GM12878 (cell line): ENCODE measurements around the gene FRYL. TPM values are rescaled to one million over a fixed set of nuclear protein-coding genes. Genes with fewer than 3 reads are reported as not detected.

ENCODE experiments used
- ATAC-seq: fragments of 200-7000 bp; cut with Tn5 transposase; 3 replicates; pipeline ENCODE4 v1.9.1; 2020; ENCODE audit warnings: mild to moderate bottlenecking, moderate library complexity
- BruUV-seq: library from RNA; stranded (reverse); fragments of 400-500 nt; replicated peaks from 2 replicates; lab custom pipeline; 2021; lab: Mats Ljungman, UMichigan
- CTCF ChIA-PET: fragments of 300-600 bp; sonication (Branson Sonifier 250); formaldehyde crosslinking; extraction: SDS; loops from one replicate; lab custom pipeline; 2021; ENCODE audit warnings: inconsistent platforms; lab: Yijun Ruan, JAX
- POLR2A ChIA-PET: fragments of 350-600 bp; formaldehyde crosslinking; extraction: SDS; loops from one replicate; lab custom pipeline; 2021; ENCODE audit warnings: inconsistent platforms; lab: Charles Lee
- RAD21 ChIA-PET: fragments of 300-600 bp; sonication (Branson Sonifier 250); formaldehyde crosslinking; loops from one replicate; lab custom pipeline; 2023; ENCODE audit warnings: antibody characterized with exemption; ENCODE audit not compliant: unreplicated experiment; lab: Charles Lee
- SMC1A ChIA-PET: fragments of 300-600 bp; sonication (Branson Sonifier 250); formaldehyde crosslinking; loops from one replicate; lab custom pipeline; 2023; ENCODE audit not compliant: unreplicated experiment, uncharacterized antibody; lab: Charles Lee
- DNase-seq: peaks from one replicate; pipeline ENCODE4 v3.0.0-alpha.2; 2011; ENCODE audit warnings: low read depth, low spot score
- FAIRE-seq: peaks from 3 replicates; lab custom pipeline; 2011; peaks lifted over from hg19 to GRCh38; lab: Jason Lieb, UNC
- H2AFZ ChIP-seq: 2 replicates; pipeline ENCODE4 v1.6.0; 2011; ENCODE audit warnings: low read depth, low read length, control low read depth; ENCODE audit not compliant: control insufficient read depth
- H3K27ac ChIP-seq: 2 replicates; pipeline ENCODE4 v1.5.1; 2011; ENCODE audit warnings: control low read depth; ENCODE audit not compliant: control insufficient read depth, insufficient read depth
- H3K27me3 ChIP-seq, 2 experiments: replicated peaks in 1 of 2; 2 replicates each; pipeline versions ENCODE4 v1.6.0 to v1.6.1; 2011; ENCODE audit warnings: low read length in 1 of 2; ENCODE audit not compliant: control insufficient read depth in 2 of 2, insufficient read depth in 2 of 2
- H3K36me3 ChIP-seq, 2 experiments: 2 replicates each; pipeline ENCODE4 v1.5.1; 2011; ENCODE audit warnings: low read length in 1 of 2; ENCODE audit not compliant: control insufficient read depth in 2 of 2, insufficient read depth in 2 of 2
- H3K4me1 ChIP-seq: 2 replicates; pipeline ENCODE4 v1.6.1; 2011; ENCODE audit warnings: mild to moderate bottlenecking, low read length, moderate library complexity, mixed read lengths; ENCODE audit not compliant: control insufficient read depth, insufficient read depth
- H3K4me2 ChIP-seq: 2 replicates; pipeline ENCODE4 v1.6.0; 2011; ENCODE audit warnings: control low read depth; ENCODE audit not compliant: control insufficient read depth, insufficient read depth
- H3K4me3 ChIP-seq: fragments of 200-600 bp; sonication (generic); 2 replicates; pipeline ENCODE4 v1.5.1; 2016
- H3K79me2 ChIP-seq: 2 replicates; pipeline ENCODE4 v1.6.0; 2011; ENCODE audit warnings: low read length; ENCODE audit not compliant: control insufficient read depth, insufficient read depth
- H3K9ac ChIP-seq: 2 replicates; pipeline ENCODE4 v1.8.0; 2011; ENCODE audit warnings: low read length, control low read depth, mixed read lengths; ENCODE audit not compliant: control insufficient read depth, insufficient read depth
- H3K9me3 ChIP-seq: replicated peaks from 3 replicates; pipeline ENCODE4 v1.5.1; 2011; ENCODE audit warnings: mild to moderate bottlenecking, low read length; ENCODE audit not compliant: control insufficient read depth, insufficient read depth
- H4K20me1 ChIP-seq: 2 replicates; pipeline ENCODE4 v1.6.0; 2011; ENCODE audit not compliant: control insufficient read depth, insufficient read depth
- CEBPB ChIP-seq, 2 experiments: fragments of 150-350 bp in 1 of 2; IDR thresholded peaks; 2 replicates each; pipeline ENCODE4 v1.6.1; 2012 to 2014; ENCODE audit warnings: low read depth in 2 of 2, low read length in 2 of 2, borderline replicate concordance in 1 of 2, inconsistent platforms in 1 of 2
- JUNB ChIP-seq: IDR thresholded peaks from 2 replicates; pipeline ENCODE4 v1.6.1; 2016; ENCODE audit warnings: antibody characterized with exemption, mild to moderate bottlenecking
- MAX ChIP-seq: IDR thresholded peaks from 2 replicates; pipeline ENCODE4 v1.6.1; 2012; ENCODE audit warnings: low read depth, low read length, improper control_type of control experiment
- MYC ChIP-seq: IDR thresholded peaks from 2 replicates; pipeline ENCODE4 v1.6.1; 2011; ENCODE audit warnings: mild to moderate bottlenecking, low read length, moderate library complexity, inconsistent platforms; ENCODE audit not compliant: insufficient read depth, insufficient replicate concordance, insufficient read length, severe bottlenecking
- NFYB ChIP-seq: IDR thresholded peaks from 2 replicates; pipeline ENCODE4 v1.6.1; 2011; ENCODE audit warnings: low read depth, mild to moderate bottlenecking, low read length, improper control_type of control experiment, moderate library complexity; ENCODE audit not compliant: insufficient read depth
- RUNX3 ChIP-seq: IDR thresholded peaks from 2 replicates; pipeline ENCODE4 v1.6.1; 2012; ENCODE audit warnings: low read length, inconsistent platforms
- WGBS: methylation state at CpG from one replicate; pipeline ENCODE4 v1.1.6; 2016; ENCODE audit warnings: low lambda C conversion rate; ENCODE audit not compliant: insufficient replicate concordance, insufficient coverage; ENCODE audit errors: missing lambda C conversion rate; 5-methylcytosine and 5-hydroxymethylcytosine counted together
- in situ Hi-C: fragments of 300-500 bp; cut with MboI; formaldehyde crosslinking; loops from 9 replicates; pipeline ENCODE4 v1.14.3; 2018; ENCODE audit warnings: mixed read lengths
- intact Hi-C: fragments of 100-400 bp; cut with micrococcal nuclease; formaldehyde crosslinking; loops from one replicate; pipeline ENCODE4 v1.14.2; 2022; ENCODE audit not compliant: unreplicated experiment
- polyA plus RNA-seq, 11 experiments: library from polyadenylated mRNA; depleted of rRNA in 4 of 11; unstranded in 6 of 11; stranded (reverse) in 5 of 11; fragments of >200 nt; fragmentation: Nextera tagmentation in 4 of 11; fragmentation: Illumina TruSeq in 1 of 11; extraction: Ambion mirVana in 4 of 11; extraction: Trizol in 1 of 11; gene quantifications; 1 replicate in 1 of 11; 2 replicates in 10 of 11; pipeline versions ENCODE4 v1.2.1 to v1.2.3, GENCODE V29; 2011 to 2016; ENCODE audit warnings: inconsistent platforms in 2 of 11, missing spikeins in 2 of 11, low read depth in 1 of 11
- total RNA-seq, 4 experiments: library from RNA; depleted of rRNA in 3 of 4; stranded (reverse); fragments of >200 nt in 3 of 4; fragmentation: Illumina TruSeq in 1 of 4; extraction: Trizol in 1 of 4; gene quantifications; 2 replicates each; pipeline versions ENCODE4 v1.2.1 to v1.2.3, GENCODE V29; 2013 to 2021

The FRYL gene
- total and polyA plus RNA-seq, 10 of the 15 experiments (the other 5 are each of a cell fraction or from before 2014, with no cell fraction given) = 10.3 to 50.6 (median 28.7) TPM

- intact Hi-C loops (no loop called here), in situ Hi-C loops (no loop called here)
- SMC1A ChIA-PET = interaction anchor here (0.7 to 1.7 kb wide), 6 partner anchors 8 to 336 kb away, joined by 3 to 5 read pairs (median 4); no protein-coding TSS in a partner anchor
- CTCF ChIA-PET = interaction anchor here (0.6 to 1.8 kb wide), 6 partner anchors 8 to 531 kb away, joined by 3 to 5 read pairs (median 4); no protein-coding TSS in a partner anchor
- BruUV-seq = no TSS peak
- TF ChIP-seq JUNB = peak; percentile 34; the same call in 1 of the 2 replicates
- no peak for TF ChIP-seq MAX
- no peak for TF ChIP-seq MYC
- TF ChIP-seq NFYB = no peak
- TF ChIP-seq CEBPB (IDR thresholded peaks at IDR 0.05; ENCODE audit: borderline replicate concordance in 1 of 2, low read depth in 2 of 2, low read length in 2 of 2) = no peak
- 0 out of 2 replicates have a peak, but pooled peaks have one; percentile 9 for TF ChIP-seq RUNX3
- no peaks in the 10 kb centered on the region for H3K27me3 ChIP-seq
- peaks cover 3% of the 10 kb centered on the region for H3K79me2 ChIP-seq
- no peaks in the 10 kb centered on the region for H3K9me3 ChIP-seq
- 0 out of 4 replicates have a peak, but pooled peaks cover 0 to 2% of the 10 kb centered on the region in 2 experiments for H3K36me3 ChIP-seq
- H3K4me2 ChIP-seq = no peak overlapping the region
- no peaks in the 10 kb centered on the region for H4K20me1 ChIP-seq
- ATAC-seq (peak; percentile 24; the same call in 1 of the 3 replicates), DNase-seq (no peak), FAIRE-seq (no peak)
- H3K4me1 ChIP-seq = no peaks in the 10 kb centered on the region
- H3K27ac ChIP-seq = no peak overlapping the region
- RAD21 ChIA-PET = interaction anchor here (0.5 to 0.7 kb wide), 2 partner anchors 77 to 126 kb away, joined by 3 to 4 read pairs; no protein-coding TSS in a partner anchor
- 71% methylated on average over 8 of the region's 8 CpGs for WGBS
- no peak overlapping the region for H2AFZ ChIP-seq
- no peak overlapping the region for H3K4me3 ChIP-seq
- H3K9ac ChIP-seq = no peak overlapping the region
- POLR2A ChIA-PET = no interaction called here
Measured at GRCh38 chr4:48653217-48654014, 126.7 kb downstream of the FRYL start.
